Esophagus squamous epithelium (tissue), 4 donors: ENCODE data around the gene RERE.

Experiments used
- CTCF ChIP-seq, 6 experiments: fragments of 450-650 bp in 4 of 6; fragments of 200-600 bp in 2 of 6; sonication (generic) in 2 of 6; IDR thresholded peaks; one replicate each; pipeline ENCODE4 v1.5.1; 2016 to 2019; ENCODE audit warnings: antibody characterized with exemption in 6 of 6, mild to moderate bottlenecking in 4 of 6, moderate library complexity in 4 of 6
- POLR2A ChIP-seq, 4 donors: fragments of 450-650 bp; IDR thresholded peaks; one replicate each; pipeline ENCODE4 v1.6.1; 2017; ENCODE audit warnings: antibody characterized with exemption in 4 of 4, mild to moderate bottlenecking in 4 of 4, moderate library complexity in 3 of 4

GRCh38 chr1:8555582-8555981 is 261.9 kb downstream of the RERE start:
- TF ChIP-seq POLR2A (IDR thresholded peaks at IDR 0.05), result no peak
- TF ChIP-seq CTCF (IDR thresholded peaks at IDR 0.05), result no peak
